Measurements from ENCODE around the gene DTL. TPM values are rescaled to one million over a fixed set of nuclear protein-coding genes. Genes with fewer than 3 reads are reported as not detected.

Gene DTL
- total RNA-seq, 1 donor from 2014 or later = 1.7 TPM

- Histone ChIP-seq H3K4me3 (no peak overlapping the region), H3K9me3 (no peaks in the 10 kb centered on the region), H3K36me3 (no peaks in the 10 kb centered on the region), H3K27ac (no peak overlapping the region), H3K27me3 (no peaks in the 10 kb centered on the region), H3K4me1 (peaks cover 7% of the 10 kb centered on the region)
- DNase-seq = no peak
- no peak for TF ChIP-seq CTCF (IDR thresholded peaks at IDR 0.05)
- peak; percentile 49 for ATAC-seq
- intact Hi-C loops (cut with DNase I) = loop anchor here (10.0 kb wide), 1 partner anchor 223 kb away; no protein-coding TSS in a partner anchor
Measured at GRCh38 chr1:212072047-212072446, 36.5 kb downstream of the DTL start.

GRCh38 chr1:212073490-212073889 is 37.9 kb downstream of the DTL start:
- Histone ChIP-seq H3K36me3 (no peaks in the 10 kb centered on the region), H3K27ac (no peak overlapping the region), H3K9me3 (no peaks in the 10 kb centered on the region), H3K4me3 (no peak overlapping the region), H3K4me1 (peaks cover 7% of the 10 kb centered on the region), H3K27me3 (no peaks in the 10 kb centered on the region)
- DNase-seq (no peak), ATAC-seq (no peak)
- TF ChIP-seq CTCF (IDR thresholded peaks at IDR 0.05) = no peak
- intact Hi-C loops (cut with DNase I) = loop anchor here (10.0 kb wide), 1 partner anchor 221 kb away; no protein-coding TSS in a partner anchor

- Histone ChIP-seq H3K4me1 (peaks cover 7% of the 10 kb centered on the region), H3K9me3 (no peaks in the 10 kb centered on the region), H3K27ac (no peak overlapping the region), H3K36me3 (no peaks in the 10 kb centered on the region), H3K27me3 (no peaks in the 10 kb centered on the region), H3K4me3 (no peak overlapping the region)
- no peak for DNase-seq
- intact Hi-C loops (cut with DNase I) = loop anchor here (10.0 kb wide), 1 partner anchor 220 kb away; no protein-coding TSS in a partner anchor
- no peak for ATAC-seq
- no peak for TF ChIP-seq CTCF (IDR thresholded peaks at IDR 0.05)
Measured at GRCh38 chr1:212074313-212074712, 38.8 kb downstream of the DTL start.

GRCh38 chr1:212074856-212075255 is 39.3 kb downstream of the DTL start:
- H3K4me1 ChIP-seq = peaks cover 7% of the 10 kb centered on the region
- no peaks in the 10 kb centered on the region for H3K36me3 ChIP-seq
- H3K27ac ChIP-seq = no peak overlapping the region
- no peak for ATAC-seq
- no peak for TF ChIP-seq CTCF (IDR thresholded peaks at IDR 0.05)
- no peak overlapping the region for H3K4me3 ChIP-seq
- intact Hi-C loops (cut with DNase I) = loop anchor here (10.0 kb wide), 1 partner anchor 220 kb away; no protein-coding TSS in a partner anchor
- no peak for DNase-seq
- no peaks in the 10 kb centered on the region for H3K9me3 ChIP-seq
- no peaks in the 10 kb centered on the region for H3K27me3 ChIP-seq

GRCh38 chr1:212077028-212077427 is 41.5 kb downstream of the DTL start:
- TF ChIP-seq CTCF (IDR thresholded peaks at IDR 0.05) = no peak
- Histone ChIP-seq H3K4me3 (no peak overlapping the region), H3K27ac (no peak overlapping the region), H3K9me3 (no peaks in the 10 kb centered on the region), H3K36me3 (no peaks in the 10 kb centered on the region), H3K4me1 (no peaks in the 10 kb centered on the region), H3K27me3 (no peaks in the 10 kb centered on the region)
- no peak for ATAC-seq
- no peak for DNase-seq
- intact Hi-C loops (cut with DNase I) = loop anchor here (10.0 kb wide), 1 partner anchor 218 kb away; no protein-coding TSS in a partner anchor

- DNase-seq (no peak), ATAC-seq (no peak)
- Histone ChIP-seq H3K27ac (no peak overlapping the region), H3K4me1 (no peaks in the 10 kb centered on the region), H3K36me3 (no peaks in the 10 kb centered on the region), H3K4me3 (no peak overlapping the region), H3K27me3 (no peaks in the 10 kb centered on the region), H3K9me3 (no peaks in the 10 kb centered on the region)
- intact Hi-C loops (cut with DNase I) = loop anchor here (10.0 kb wide), 1 partner anchor 216 kb away; no protein-coding TSS in a partner anchor
- no peak for TF ChIP-seq CTCF (IDR thresholded peaks at IDR 0.05)
Measured at GRCh38 chr1:212078826-212079225, 43.3 kb downstream of the DTL start.
